Measurements from ENCODE around the gene NCF4. TPM values are rescaled to one million over a fixed set of nuclear protein-coding genes. Genes with fewer than 3 reads are reported as not detected.

Gene NCF4
- total and polyA plus RNA-seq, 9 of the 15 experiments (the other 6 are each of a cell fraction or from before 2014, with no cell fraction given), result 0.04 to 0.95 (median 0.33) TPM

- FAIRE-seq (no peak), ATAC-seq (no peak), DNase-seq (ENCODE audit: extremely low read depth in 1 of 4, low spot score in 3 of 4) (no peak)
- 21% methylated on average over 13 of the region's 17 CpGs for WGBS (ENCODE audit: insufficient coverage, low coverage, missing lambda C conversion rate)
- Histone ChIP-seq H3K4me1 (replicated peaks in 1 of 2; ENCODE audit: control insufficient read depth in 2 of 2, insufficient read depth in 2 of 2, low read length in 2 of 2) (no peaks in the 10 kb centered on the region), H3K79me2 (ENCODE audit: control insufficient read depth, insufficient read depth, low read length) (no peaks in the 10 kb centered on the region), H3K4me2 (ENCODE audit: insufficient read depth, low read length) (no peak overlapping the region), H3K36me3 (ENCODE audit: control insufficient read depth, insufficient read depth, low read length) (no peaks in the 10 kb centered on the region), H3K27ac (ENCODE audit: extremely low read depth, low read depth, low read length) (no peak overlapping the region), H3K9ac (ENCODE audit: insufficient read depth in 1 of 2, low read depth in 2 of 2, low read length in 2 of 2) (no peak overlapping the region), H2AFZ (ENCODE audit: low read depth, low read length) (no peak overlapping the region), H3K27me3 (ENCODE audit: control insufficient read depth in 2 of 2, insufficient read depth in 2 of 2, low read length in 2 of 2) (peaks cover 0 to 19% of the 10 kb centered on the region in 2 experiments; a peak in 3 of 5 replicates), H3K4me3 (no peak overlapping the region), H3K9me1 (ENCODE audit: control insufficient read depth, insufficient read depth, low read length) (no peaks in the 10 kb centered on the region), H4K20me1 (replicated peaks; ENCODE audit: control insufficient read depth, insufficient read depth, low read length) (0 out of 2 replicates have a peak, but pooled peaks cover 2% of the 10 kb centered on the region), H3K9me3 (replicated peaks; ENCODE audit: control insufficient read depth, insufficient read depth, low read depth, low read length) (no peaks in the 10 kb centered on the region)
- BruUV-seq (replicated peaks), result no TSS peak
- ChIA-PET POLR2A (interaction anchor here (0.6 to 0.7 kb wide), 2 partner anchors 40 to 131 kb away, joined by 3 to 4 read pairs; no protein-coding TSS in a partner anchor), CTCF (ENCODE audit: low intra/inter-chr PET ratio) (no interaction called here)
- in situ Hi-C loops (cut with MboI), result no loop called here
- 0 out of 2 replicates have a peak, but pooled peaks have one; percentile 17 for TF ChIP-seq BCOR (IDR thresholded peaks at IDR 0.05)
- no peak for TF ChIP-seq ZNF512 (tag; IDR thresholded peaks at IDR 0.05)
- TF ChIP-seq NFATC3 (IDR thresholded peaks at IDR 0.05), result no peak
- TF ChIP-seq CBX2 (IDR thresholded peaks at IDR 0.05; ENCODE audit: insufficient read depth, low read length, poor library complexity, severe bottlenecking), result no peak
- peak; percentile 27 for TF ChIP-seq RBM25 (IDR thresholded peaks at IDR 0.05; ENCODE audit: low read depth, low read length, severe bottlenecking)
- intact Hi-C loops (cut with micrococcal nuclease), result no loop called here
Observed at GRCh38 chr22:36823186-36823839, 37.5 kb upstream of the NCF4 start.

Data from K562 (cell line).